ENCODE measurements around the gene C15orf39.

C15orf39 gene

GRCh38 chr15:75172284-75172820 lies 29.3 kb upstream of the C15orf39 start:
- DNase-seq (ENCODE audit: low read depth), result no peak

GRCh38 chr15:75174102-75174501 lies 27.6 kb upstream of the C15orf39 start:
- DNase-seq (ENCODE audit: low read depth), result no peak

GRCh38 chr15:75174729-75175128 lies 27.0 kb upstream of the C15orf39 start:
- no peak for DNase-seq (ENCODE audit: low read depth)

GRCh38 chr15:75176396-75176761 lies 25.3 kb upstream of the C15orf39 start:
- no peak for DNase-seq (ENCODE audit: low read depth)

- no peak for DNase-seq (ENCODE audit: low read depth)
These were observed 24.2 kb upstream of the C15orf39 start for GRCh38 chr15:75177360-75178071.

- no peak for DNase-seq (ENCODE audit: low read depth)
These were observed 23.3 kb upstream of the C15orf39 start for GRCh38 chr15:75178171-75178937.

GRCh38 chr15:75178938-75179745 lies 22.5 kb upstream of the C15orf39 start:
- no peak for DNase-seq (ENCODE audit: low read depth)

GRCh38 chr15:75179746-75180140 lies 21.9 kb upstream of the C15orf39 start:
- DNase-seq (ENCODE audit: low read depth), result no peak

GRCh38 chr15:75181780-75182179 lies 19.9 kb upstream of the C15orf39 start:
- no peak for DNase-seq (ENCODE audit: low read depth)

- no peak for DNase-seq (ENCODE audit: low read depth)
These were observed 19.2 kb upstream of the C15orf39 start for GRCh38 chr15:75182187-75183131.

- DNase-seq (ENCODE audit: low read depth), result no peak
These were observed 16.2 kb upstream of the C15orf39 start for GRCh38 chr15:75185271-75186029.

- DNase-seq (ENCODE audit: low read depth), result no peak
These were observed 15.6 kb upstream of the C15orf39 start for GRCh38 chr15:75186044-75186443.

GRCh38 chr15:75188499-75188898 lies 13.2 kb upstream of the C15orf39 start:
- DNase-seq (ENCODE audit: low read depth), result no peak

GRCh38 chr15:75191235-75191634 lies 10.4 kb upstream of the C15orf39 start:
- no peak for DNase-seq (ENCODE audit: low read depth)

GRCh38 chr15:75192307-75192706 lies 9.4 kb upstream of the C15orf39 start:
- DNase-seq (ENCODE audit: low read depth), result no peak

- DNase-seq (ENCODE audit: low read depth), result no peak
These were observed 8.4 kb upstream of the C15orf39 start for GRCh38 chr15:75193272-75193671.

- DNase-seq (ENCODE audit: low read depth), result no peak
These were observed 7.7 kb upstream of the C15orf39 start for GRCh38 chr15:75193976-75194375.

- no peak for DNase-seq (ENCODE audit: low read depth)
These were observed 7.3 kb upstream of the C15orf39 start for GRCh38 chr15:75194397-75194796.

- DNase-seq (ENCODE audit: low read depth), result no peak
These were observed 6.4 kb upstream of the C15orf39 start for GRCh38 chr15:75195122-75195765.

- DNase-seq (ENCODE audit: low read depth), result no peak
These were observed 5.9 kb upstream of the C15orf39 start for GRCh38 chr15:75195766-75196241.

Measured in stimulated activated CD8-positive, alpha-beta memory T cell treated with anti-CD3 and anti-CD28 coated beads, Interleukin-7, amount 100 ng/mL, for 24 hours (primary cell).